Type B pancreatic cell (in vitro differentiated cells): ENCODE results near the gene HOMER1. TPM values are rescaled to one million over a fixed set of nuclear protein-coding genes. Genes with fewer than 3 reads are reported as not detected.

Experiments used
- DNase-seq: peaks from one replicate; pipeline ENCODE4 v3.0.0; 2021; ENCODE audit warnings: mixed read lengths; ENCODE audit not compliant: unreplicated experiment; ENCODE audit errors: extremely low spot score
- H3K27ac Mint-ChIP-seq: 2 replicates; pipeline ENCODE4 v1.8.0; 2021; ENCODE audit warnings: mild to moderate bottlenecking, mixed read lengths
- H3K27me3 Mint-ChIP-seq: 2 replicates; pipeline ENCODE4 v1.8.0; 2021; ENCODE audit warnings: mixed read lengths
- H3K36me3 Mint-ChIP-seq: 2 replicates; pipeline ENCODE4 v1.8.0; 2021; ENCODE audit warnings: mixed read lengths
- H3K4me1 Mint-ChIP-seq: one replicate; pipeline ENCODE4 v1.8.0; 2021; ENCODE audit warnings: mixed read lengths; ENCODE audit not compliant: unreplicated experiment
- H3K4me3 Mint-ChIP-seq: 2 replicates; pipeline ENCODE4 v1.8.0; 2021; ENCODE audit warnings: mild to moderate bottlenecking, mixed read lengths
- H3K9me3 Mint-ChIP-seq: 2 replicates; pipeline ENCODE4 v1.8.0; 2021; ENCODE audit warnings: mixed read lengths
- total RNA-seq: library from RNA; stranded (reverse); gene quantifications from 2 replicates; pipeline ENCODE4 v1.2.1, GENCODE V29; 2021; ENCODE audit warnings: low replicate concordance
- TF ChIP-seq, protein P1 (sequence below): fragments of 200-600 bp; sonication (generic); conservative IDR thresholded peaks from 2 replicates; pipeline ENCODE4 v1.5.0; 2021; ENCODE audit warnings: antibody characterized with exemption, mild to moderate bottlenecking

Gene HOMER1
- total RNA-seq, 1 donor from 2014 or later: 20.0 TPM

DNA sequence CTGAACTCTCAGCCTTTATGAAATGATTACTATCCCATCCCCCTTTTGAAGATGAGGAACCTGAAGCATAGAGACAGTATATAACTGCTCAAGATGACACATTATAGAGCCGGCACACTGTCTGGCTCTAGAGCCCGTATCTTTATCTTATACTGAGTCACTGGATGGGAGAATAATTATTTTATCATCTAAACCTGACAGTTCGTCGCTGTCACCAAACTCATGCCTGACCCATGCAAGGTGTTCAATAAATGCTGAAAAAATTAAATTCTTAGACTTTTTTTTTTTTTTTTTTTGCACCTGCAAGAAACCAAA, 38.8 kb downstream of the HOMER1 start:
- TF ChIP-seq, protein P1, sequence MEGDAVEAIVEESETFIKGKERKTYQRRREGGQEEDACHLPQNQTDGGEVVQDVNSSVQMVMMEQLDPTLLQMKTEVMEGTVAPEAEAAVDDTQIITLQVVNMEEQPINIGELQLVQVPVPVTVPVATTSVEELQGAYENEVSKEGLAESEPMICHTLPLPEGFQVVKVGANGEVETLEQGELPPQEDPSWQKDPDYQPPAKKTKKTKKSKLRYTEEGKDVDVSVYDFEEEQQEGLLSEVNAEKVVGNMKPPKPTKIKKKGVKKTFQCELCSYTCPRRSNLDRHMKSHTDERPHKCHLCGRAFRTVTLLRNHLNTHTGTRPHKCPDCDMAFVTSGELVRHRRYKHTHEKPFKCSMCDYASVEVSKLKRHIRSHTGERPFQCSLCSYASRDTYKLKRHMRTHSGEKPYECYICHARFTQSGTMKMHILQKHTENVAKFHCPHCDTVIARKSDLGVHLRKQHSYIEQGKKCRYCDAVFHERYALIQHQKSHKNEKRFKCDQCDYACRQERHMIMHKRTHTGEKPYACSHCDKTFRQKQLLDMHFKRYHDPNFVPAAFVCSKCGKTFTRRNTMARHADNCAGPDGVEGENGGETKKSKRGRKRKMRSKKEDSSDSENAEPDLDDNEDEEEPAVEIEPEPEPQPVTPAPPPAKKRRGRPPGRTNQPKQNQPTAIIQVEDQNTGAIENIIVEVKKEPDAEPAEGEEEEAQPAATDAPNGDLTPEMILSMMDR: no peak
- H3K36me3 Mint-ChIP-seq: no peaks in the 10 kb centered on the region

GRCh38 chr5:79474367-79475151, 39.4 kb downstream of the HOMER1 start:
- no peak for DNase-seq
- Mint-ChIP-seq H3K4me3 (no peak overlapping the region), H3K27ac (no peak overlapping the region), H3K27me3 (no peaks in the 10 kb centered on the region), H3K4me1 (peaks cover 20% of the 10 kb centered on the region), H3K9me3 (no peaks in the 10 kb centered on the region), H3K36me3 (no peaks in the 10 kb centered on the region)
- TF ChIP-seq, protein P1: no peak

More for the DNA sequence above, 38.8 kb downstream of the HOMER1 start:
- Mint-ChIP-seq H3K9me3 (no peaks in the 10 kb centered on the region), H3K4me3 (no peak overlapping the region), H3K4me1 (peaks cover 20% of the 10 kb centered on the region), H3K27me3 (no peaks in the 10 kb centered on the region), H3K27ac (no peak overlapping the region)
- DNase-seq: no peak

DNA sequence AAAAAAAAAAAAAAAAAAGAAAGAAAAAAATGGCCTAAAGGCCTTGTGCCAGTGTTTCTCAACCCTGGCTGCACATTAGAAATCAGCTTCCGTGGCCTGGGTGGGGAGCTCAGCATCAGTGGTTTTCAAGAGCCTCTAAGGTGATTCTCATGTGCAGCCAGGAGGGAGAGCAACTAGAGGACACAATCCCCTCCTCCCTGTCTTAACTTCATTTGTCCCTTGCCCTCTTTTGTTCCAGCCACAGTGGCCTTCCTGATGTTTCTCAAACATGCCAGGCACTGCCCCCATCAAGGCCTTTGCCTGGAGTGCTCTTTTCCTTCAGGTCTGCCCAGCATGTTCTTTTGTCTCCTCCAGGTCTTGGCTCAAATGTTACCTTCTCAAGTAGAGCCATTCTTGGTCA, 42.4 kb downstream of the HOMER1 start:
- Mint-ChIP-seq H3K9me3 (no peaks in the 10 kb centered on the region), H3K36me3 (no peaks in the 10 kb centered on the region), H3K4me1 (peaks cover 20% of the 10 kb centered on the region), H3K27me3 (no peaks in the 10 kb centered on the region), H3K27ac (no peak overlapping the region), H3K4me3 (no peak overlapping the region)
- no peak for DNase-seq
- TF ChIP-seq, protein P1: no peak

- no peak overlapping the region for H3K4me3 Mint-ChIP-seq
- no peaks in the 10 kb centered on the region for H3K36me3 Mint-ChIP-seq
- H3K9me3 Mint-ChIP-seq: peaks cover 5% of the 10 kb centered on the region
- no peak for DNase-seq
- peaks cover 6% of the 10 kb centered on the region for H3K4me1 Mint-ChIP-seq
- H3K27ac Mint-ChIP-seq: no peak overlapping the region
- TF ChIP-seq, protein P1: peak; percentile 76
- H3K27me3 Mint-ChIP-seq: no peaks in the 10 kb centered on the region
Observed at GRCh38 chr5:79464695-79465332, 49.1 kb downstream of the HOMER1 start.

GRCh38 chr5:79464278-79464677, 49.7 kb downstream of the HOMER1 start:
- no peaks in the 10 kb centered on the region for H3K27me3 Mint-ChIP-seq
- no peak for DNase-seq

More at GRCh38 chr5:79464278-79464677, 49.7 kb downstream of the HOMER1 start:
- Mint-ChIP-seq H3K4me3 (no peak overlapping the region), H3K36me3 (no peaks in the 10 kb centered on the region), H3K27ac (no peak overlapping the region), H3K9me3 (peaks cover 5% of the 10 kb centered on the region), H3K4me1 (peaks cover 6% of the 10 kb centered on the region)
- TF ChIP-seq, protein P1: no peak
